Lower lobe of right lung (tissue), 2 donors: ENCODE data around the gene DNMT1. TPM values are rescaled to one million over a fixed set of nuclear protein-coding genes. Genes with fewer than 3 reads are reported as not detected.

Experiments used
- ATAC-seq, 2 donors: fragments of 200-7000 bp; cut with Tn5 transposase; one replicate each; pipeline ENCODE4 v1.9.1; 2020 to 2022; ENCODE audit warnings: mild to moderate bottlenecking in 2 of 2, moderate library complexity in 2 of 2
- DNase-seq: peaks from one replicate; pipeline ENCODE4 v3.0.0-alpha.2; 2020
- H3K27ac ChIP-seq: fragments of 200-600 bp; one replicate; pipeline ENCODE4 v1.8.0; 2022
- H3K27me3 ChIP-seq: fragments of 200-600 bp; one replicate; pipeline ENCODE4 v1.8.0; 2022; ENCODE audit warnings: low read depth
- H3K36me3 ChIP-seq: fragments of 200-600 bp; one replicate; pipeline ENCODE4 v1.8.0; 2022; ENCODE audit warnings: mild to moderate bottlenecking
- H3K4me1 ChIP-seq: fragments of 200-600 bp; one replicate; pipeline ENCODE4 v1.8.0; 2022
- H3K4me3 ChIP-seq: fragments of 200-600 bp; one replicate; pipeline ENCODE4 v1.8.0; 2022; ENCODE audit warnings: mild to moderate bottlenecking
- H3K9me3 ChIP-seq: fragments of 200-600 bp; one replicate; pipeline ENCODE4 v1.8.0; 2022
- CTCF ChIP-seq: fragments of 200-600 bp; IDR thresholded peaks from one replicate; pipeline ENCODE4 v1.8.0; 2022; ENCODE audit warnings: antibody characterized with exemption, mild to moderate bottlenecking
- intact Hi-C: fragments of 100-400 bp; cut with DNase I; formaldehyde crosslinking; loops from one replicate; pipeline ENCODE4 v1.11.0; 2022
- microRNA-seq: library from miRNA; unstranded; fragments of <30 nt; microRNA quantifications from one replicate; pipeline ENCODE4 v1.2.0, GENCODE V29; 2020; ENCODE audit warnings: borderline number of aligned reads
- total RNA-seq: library from RNA; stranded (reverse); fragmentation: NEBNext Ultra II Directional; extraction: Animal tissue kit (Norgen Biotek cat#: 25700); gene quantifications from one replicate; pipeline ENCODE4 v1.2.1, GENCODE V29; 2021
- donor health status: DM: no; HTN: yes; CAD: no; lungs with severe emphysema.

DNMT1 gene
- total RNA-seq, 1 donor from 2014 or later = 65.5 TPM

GRCh38 chr19:10083911-10084310 is 110.8 kb downstream of the DNMT1 start:
- DNase-seq (no peak), ATAC-seq (no peak)
- H3K27me3 ChIP-seq = no peaks in the 10 kb centered on the region
- H3K9me3 ChIP-seq = no peaks in the 10 kb centered on the region
- H3K4me1 ChIP-seq = no peaks in the 10 kb centered on the region
- H3K4me3 ChIP-seq = no peak overlapping the region
- peaks cover 1% of the 10 kb centered on the region for H3K36me3 ChIP-seq
- no peak for TF ChIP-seq CTCF
- no peak overlapping the region for H3K27ac ChIP-seq
- intact Hi-C loops = no loop called here

Small RNA genes lying within 50 kb of the gene (microRNA-seq; reads per million reads assigned to microRNA genes)
- gene MIR4322 = not detected

Other genes with a start within 250 kb of the DNMT1 start
- 8.9 TPM for gene COL5A3, start 184.4 kb downstream of the DNMT1 start, total RNA-seq
- gene RDH8, start 181.5 kb downstream of the DNMT1 start, total RNA-seq = not detected
- 43.4 TPM for gene SHFL, start 108.6 kb downstream of the DNMT1 start, total RNA-seq
- 0.44 TPM for gene ANGPTL6, start 92.3 kb downstream of the DNMT1 start, total RNA-seq
- gene PPAN, start 88.6 kb downstream of the DNMT1 start, total RNA-seq = 30.8 TPM
- 15.6 TPM for gene P2RY11, start 83.3 kb downstream of the DNMT1 start, total RNA-seq
- gene EIF3G, start 75.1 kb downstream of the DNMT1 start, total RNA-seq = 158 TPM
- 15.4 TPM for gene S1PR2, start 36.4 kb upstream of the DNMT1 start, total RNA-seq
- 40.3 TPM for gene MRPL4, start 57.3 kb upstream of the DNMT1 start, total RNA-seq
- 95.9 TPM for gene ICAM1, start 76.2 kb upstream of the DNMT1 start, total RNA-seq
- gene ICAM4, start 92.0 kb upstream of the DNMT1 start, total RNA-seq = 10.0 TPM
- 15.3 TPM for gene ICAM5, start 95.0 kb upstream of the DNMT1 start, total RNA-seq
- 6.2 TPM for gene ZGLP1, start 114.9 kb upstream of the DNMT1 start, total RNA-seq
- 16.8 TPM for gene FDX2, start 121.1 kb upstream of the DNMT1 start, total RNA-seq
- 29.6 TPM for gene RAVER1, start 138.6 kb upstream of the DNMT1 start, total RNA-seq
- gene ICAM3, start 144.7 kb upstream of the DNMT1 start, total RNA-seq = 33.0 TPM
- gene TYK2, start 185.6 kb upstream of the DNMT1 start, total RNA-seq = 164 TPM
- 154 TPM for gene CDC37, start 208.6 kb upstream of the DNMT1 start, total RNA-seq
- 35.9 TPM for gene PDE4A, start 225.6 kb upstream of the DNMT1 start, total RNA-seq